Measurements from ENCODE around the gene AP1B1. TPM values are rescaled to one million over a fixed set of nuclear protein-coding genes. Genes with fewer than 3 reads are reported as not detected.

The AP1B1 gene
- total RNA-seq, 1 experiment from 2014 or later, result 77.9 TPM

- Mint-ChIP-seq H3K27me3 (ENCODE audit: low read depth) (no peaks in the 10 kb centered on the region), H3K36me3 (peaks cover 52% of the 10 kb centered on the region), H3K27ac (no peak overlapping the region), H3K9me3 (no peaks in the 10 kb centered on the region), H3K4me1 (no peaks in the 10 kb centered on the region), H3K4me3 (no peak overlapping the region)
- DNase-seq (ENCODE audit: low spot score) (no peak), ATAC-seq (no peak)
- CTCF ChIA-PET, result no interaction called here
- TF ChIP-seq STAT6 (CRISPR knock-in tag; conservative IDR thresholded peaks at IDR 0.05; ENCODE audit: low read depth), result no peak
- no peak for TF ChIP-seq MLX (CRISPR knock-in tag; IDR thresholded peaks at IDR 0.05)
- no peak for TF ChIP-seq NFYB (CRISPR knock-in tag; conservative IDR thresholded peaks at IDR 0.05; ENCODE audit: low read depth)
- TF ChIP-seq ATF3 (CRISPR knock-in tag; conservative IDR thresholded peaks at IDR 0.05), result no peak
- TF ChIP-seq MYBL2 (CRISPR knock-in tag; IDR thresholded peaks at IDR 0.05), result no peak
- TF ChIP-seq NR2C2 (CRISPR knock-in tag; IDR thresholded peaks at IDR 0.05), result no peak
- no peak for TF ChIP-seq GTF2I (CRISPR knock-in tag; conservative IDR thresholded peaks at IDR 0.05)
- no peak for TF ChIP-seq NR1H2 (CRISPR knock-in tag; IDR thresholded peaks at IDR 0.05)
- TF ChIP-seq ZNF317 (CRISPR knock-in tag; IDR thresholded peaks at IDR 0.05; ENCODE audit: borderline replicate concordance, low read depth), result no peak
- no peak for TF ChIP-seq ZSCAN18 (CRISPR knock-in tag; IDR thresholded peaks at IDR 0.05)
- no peak for TF ChIP-seq SOX15 (CRISPR knock-in tag; IDR thresholded peaks at IDR 0.05)
- no peak for TF ChIP-seq JAZF1 (CRISPR knock-in tag; IDR thresholded peaks at IDR 0.05)
- TF ChIP-seq ZNF396 (CRISPR knock-in tag; IDR thresholded peaks at IDR 0.05; ENCODE audit: borderline replicate concordance), result no peak
- TF ChIP-seq NFE2L1 (CRISPR knock-in tag; IDR thresholded peaks at IDR 0.05), result no peak
- no peak for TF ChIP-seq FOXP4 (CRISPR knock-in tag; IDR thresholded peaks at IDR 0.05)
- POLR2A ChIA-PET, result no interaction called here
Observed at GRCh38 chr22:29353286-29353685, 35.1 kb downstream of the AP1B1 start.

GRCh38 chr22:29352778-29353177 is 35.6 kb downstream of the AP1B1 start:
- Mint-ChIP-seq H3K27ac (no peak overlapping the region), H3K9me3 (no peaks in the 10 kb centered on the region), H3K4me3 (no peak overlapping the region), H3K4me1 (no peaks in the 10 kb centered on the region), H3K36me3 (peaks cover 51% of the 10 kb centered on the region), H3K27me3 (ENCODE audit: low read depth) (no peaks in the 10 kb centered on the region)
- DNase-seq (ENCODE audit: low spot score) (no peak), ATAC-seq (no peak)
- CTCF ChIA-PET, result no interaction called here
- TF ChIP-seq FOXK1 (CRISPR knock-in tag; IDR thresholded peaks at IDR 0.05) (no peak), ATF1 (CRISPR knock-in tag; IDR thresholded peaks at IDR 0.05) (no peak), GABPB1 (CRISPR knock-in tag; IDR thresholded peaks at IDR 0.05) (no peak)
- POLR2A ChIA-PET, result no interaction called here
